ENCODE measurements around the gene YDJC. TPM values are rescaled to one million over a fixed set of nuclear protein-coding genes. Genes with fewer than 3 reads are reported as not detected.

Gene YDJC
- total and polyA plus RNA-seq, 2 of the 13 experiments (the other 11 are each of a cell fraction or from before 2014, with no cell fraction given) = 15.3 to 32.0 TPM

DNA sequence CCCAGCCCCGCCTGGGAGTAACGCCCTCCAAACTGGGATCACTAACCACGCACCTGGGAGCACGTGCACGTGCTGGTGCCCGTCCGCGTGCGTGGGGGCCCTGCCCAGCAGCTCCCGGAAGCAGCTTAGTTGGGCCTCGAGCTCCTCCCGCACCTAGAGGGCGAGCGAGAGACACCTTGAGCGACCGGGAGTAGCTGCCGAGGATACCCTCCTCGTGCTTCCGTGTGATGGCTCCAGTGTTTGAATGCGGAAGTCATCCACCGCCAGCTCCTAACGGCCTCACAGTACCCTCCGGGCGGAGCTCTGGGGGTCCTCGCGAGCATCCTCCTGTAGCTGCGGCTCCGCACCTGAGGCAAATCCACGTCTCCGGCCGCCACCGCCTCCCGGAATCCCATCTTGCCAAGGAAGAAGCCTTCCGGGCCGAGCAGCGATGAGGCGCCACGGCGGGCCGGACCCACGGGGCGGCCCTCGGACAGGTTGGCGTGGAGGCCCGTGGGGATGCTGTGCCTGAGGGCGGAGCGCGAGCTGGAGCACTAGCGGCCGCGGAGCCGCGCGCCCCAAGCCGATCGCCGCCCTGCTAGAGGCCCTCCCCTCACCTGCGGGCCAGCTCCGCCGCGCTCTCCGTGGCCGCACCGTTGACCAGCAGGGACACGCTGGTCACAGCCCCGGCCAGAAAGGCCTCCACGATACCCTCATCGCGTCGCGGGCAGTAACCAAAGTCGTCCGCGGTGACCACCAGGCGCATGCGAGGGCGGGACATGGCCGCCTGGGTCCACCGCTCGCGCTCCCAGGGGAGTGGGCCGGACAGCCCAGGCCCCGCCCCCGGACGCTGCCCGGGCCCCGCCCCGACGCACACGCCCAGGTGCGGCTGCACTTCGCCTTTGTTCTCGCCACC lies at the start of gene YDJC (continued):
- TF ChIP-seq ZMAT3 (CRISPR knock-in tag; conservative IDR thresholded peaks at IDR 0.05) (peak; percentile 57; the same call in 1 of the 2 replicates), CENPX (CRISPR knock-in tag; IDR thresholded peaks at IDR 0.05) (no peak), CHCHD3 (CRISPR knock-in tag; IDR thresholded peaks at IDR 0.05) (0 out of 2 replicates have a peak, but pooled peaks have one; percentile 64), ZC3H13 (CRISPR knock-in tag; IDR thresholded peaks at IDR 0.05) (peak; percentile 92), U2AF1 (optimal IDR thresholded peaks at IDR 0.05; ENCODE audit: low read depth, low read length) (peak; percentile 29), TBX2 (CRISPR knock-in tag; IDR thresholded peaks at IDR 0.05; ENCODE audit: borderline replicate concordance) (peak; percentile 85), SP4 (CRISPR knock-in tag; IDR thresholded peaks at IDR 0.05) (peak; percentile 81), SMAD9 (CRISPR knock-in tag; IDR thresholded peaks at IDR 0.05) (peak; percentile 92), PHF21A (CRISPR knock-in tag; IDR thresholded peaks at IDR 0.05) (0 out of 2 replicates have a peak, but pooled peaks have one; percentile 42), ZNF562 (CRISPR knock-in tag; IDR thresholded peaks at IDR 0.05; ENCODE audit: borderline replicate concordance) (peak; percentile 72; the same call in 1 of the 2 replicates), HOXA3 (CRISPR knock-in tag; IDR thresholded peaks at IDR 0.05) (peak; percentile 94), ZNF777 (CRISPR knock-in tag; IDR thresholded peaks at IDR 0.05) (peak; percentile 35), ZNF775 (CRISPR knock-in tag; IDR thresholded peaks at IDR 0.05; ENCODE audit: borderline replicate concordance) (0 out of 2 replicates have a peak, but pooled peaks have one; percentile 78), ZNF605 (CRISPR knock-in tag; IDR thresholded peaks at IDR 0.05) (peak; percentile 71; the same call in 1 of the 2 replicates), ZNF749 (CRISPR knock-in tag; IDR thresholded peaks at IDR 0.05; ENCODE audit: borderline replicate concordance) (no peak; the same call in 1 of the 2 replicates), BRCA1 (CRISPR knock-in tag; IDR thresholded peaks at IDR 0.05) (peak; percentile 64)
- TF ChIP-seq, protein P1, sequence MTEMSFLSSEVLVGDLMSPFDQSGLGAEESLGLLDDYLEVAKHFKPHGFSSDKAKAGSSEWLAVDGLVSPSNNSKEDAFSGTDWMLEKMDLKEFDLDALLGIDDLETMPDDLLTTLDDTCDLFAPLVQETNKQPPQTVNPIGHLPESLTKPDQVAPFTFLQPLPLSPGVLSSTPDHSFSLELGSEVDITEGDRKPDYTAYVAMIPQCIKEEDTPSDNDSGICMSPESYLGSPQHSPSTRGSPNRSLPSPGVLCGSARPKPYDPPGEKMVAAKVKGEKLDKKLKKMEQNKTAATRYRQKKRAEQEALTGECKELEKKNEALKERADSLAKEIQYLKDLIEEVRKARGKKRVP (CRISPR knock-in tag; IDR thresholded peaks at IDR 0.05) = 0 out of 4 replicates have a peak, but pooled peaks of 1 of the 2 experiments have one; percentile 14
- TF ChIP-seq, protein P2, sequence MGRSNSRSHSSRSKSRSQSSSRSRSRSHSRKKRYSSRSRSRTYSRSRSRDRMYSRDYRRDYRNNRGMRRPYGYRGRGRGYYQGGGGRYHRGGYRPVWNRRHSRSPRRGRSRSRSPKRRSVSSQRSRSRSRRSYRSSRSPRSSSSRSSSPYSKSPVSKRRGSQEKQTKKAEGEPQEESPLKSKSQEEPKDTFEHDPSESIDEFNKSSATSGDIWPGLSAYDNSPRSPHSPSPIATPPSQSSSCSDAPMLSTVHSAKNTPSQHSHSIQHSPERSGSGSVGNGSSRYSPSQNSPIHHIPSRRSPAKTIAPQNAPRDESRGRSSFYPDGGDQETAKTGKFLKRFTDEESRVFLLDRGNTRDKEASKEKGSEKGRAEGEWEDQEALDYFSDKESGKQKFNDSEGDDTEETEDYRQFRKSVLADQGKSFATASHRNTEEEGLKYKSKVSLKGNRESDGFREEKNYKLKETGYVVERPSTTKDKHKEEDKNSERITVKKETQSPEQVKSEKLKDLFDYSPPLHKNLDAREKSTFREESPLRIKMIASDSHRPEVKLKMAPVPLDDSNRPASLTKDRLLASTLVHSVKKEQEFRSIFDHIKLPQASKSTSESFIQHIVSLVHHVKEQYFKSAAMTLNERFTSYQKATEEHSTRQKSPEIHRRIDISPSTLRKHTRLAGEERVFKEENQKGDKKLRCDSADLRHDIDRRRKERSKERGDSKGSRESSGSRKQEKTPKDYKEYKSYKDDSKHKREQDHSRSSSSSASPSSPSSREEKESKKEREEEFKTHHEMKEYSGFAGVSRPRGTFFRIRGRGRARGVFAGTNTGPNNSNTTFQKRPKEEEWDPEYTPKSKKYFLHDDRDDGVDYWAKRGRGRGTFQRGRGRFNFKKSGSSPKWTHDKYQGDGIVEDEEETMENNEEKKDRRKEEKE (IDR thresholded peaks at IDR 0.05) = no peak
- TF ChIP-seq, protein P3, sequence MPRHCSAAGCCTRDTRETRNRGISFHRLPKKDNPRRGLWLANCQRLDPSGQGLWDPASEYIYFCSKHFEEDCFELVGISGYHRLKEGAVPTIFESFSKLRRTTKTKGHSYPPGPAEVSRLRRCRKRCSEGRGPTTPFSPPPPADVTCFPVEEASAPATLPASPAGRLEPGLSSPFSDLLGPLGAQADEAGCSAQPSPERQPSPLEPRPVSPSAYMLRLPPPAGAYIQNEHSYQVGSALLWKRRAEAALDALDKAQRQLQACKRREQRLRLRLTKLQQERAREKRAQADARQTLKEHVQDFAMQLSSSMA (CRISPR knock-in tag; IDR thresholded peaks at IDR 0.05) = peak; percentile 99
- TF ChIP-seq, protein P4, sequence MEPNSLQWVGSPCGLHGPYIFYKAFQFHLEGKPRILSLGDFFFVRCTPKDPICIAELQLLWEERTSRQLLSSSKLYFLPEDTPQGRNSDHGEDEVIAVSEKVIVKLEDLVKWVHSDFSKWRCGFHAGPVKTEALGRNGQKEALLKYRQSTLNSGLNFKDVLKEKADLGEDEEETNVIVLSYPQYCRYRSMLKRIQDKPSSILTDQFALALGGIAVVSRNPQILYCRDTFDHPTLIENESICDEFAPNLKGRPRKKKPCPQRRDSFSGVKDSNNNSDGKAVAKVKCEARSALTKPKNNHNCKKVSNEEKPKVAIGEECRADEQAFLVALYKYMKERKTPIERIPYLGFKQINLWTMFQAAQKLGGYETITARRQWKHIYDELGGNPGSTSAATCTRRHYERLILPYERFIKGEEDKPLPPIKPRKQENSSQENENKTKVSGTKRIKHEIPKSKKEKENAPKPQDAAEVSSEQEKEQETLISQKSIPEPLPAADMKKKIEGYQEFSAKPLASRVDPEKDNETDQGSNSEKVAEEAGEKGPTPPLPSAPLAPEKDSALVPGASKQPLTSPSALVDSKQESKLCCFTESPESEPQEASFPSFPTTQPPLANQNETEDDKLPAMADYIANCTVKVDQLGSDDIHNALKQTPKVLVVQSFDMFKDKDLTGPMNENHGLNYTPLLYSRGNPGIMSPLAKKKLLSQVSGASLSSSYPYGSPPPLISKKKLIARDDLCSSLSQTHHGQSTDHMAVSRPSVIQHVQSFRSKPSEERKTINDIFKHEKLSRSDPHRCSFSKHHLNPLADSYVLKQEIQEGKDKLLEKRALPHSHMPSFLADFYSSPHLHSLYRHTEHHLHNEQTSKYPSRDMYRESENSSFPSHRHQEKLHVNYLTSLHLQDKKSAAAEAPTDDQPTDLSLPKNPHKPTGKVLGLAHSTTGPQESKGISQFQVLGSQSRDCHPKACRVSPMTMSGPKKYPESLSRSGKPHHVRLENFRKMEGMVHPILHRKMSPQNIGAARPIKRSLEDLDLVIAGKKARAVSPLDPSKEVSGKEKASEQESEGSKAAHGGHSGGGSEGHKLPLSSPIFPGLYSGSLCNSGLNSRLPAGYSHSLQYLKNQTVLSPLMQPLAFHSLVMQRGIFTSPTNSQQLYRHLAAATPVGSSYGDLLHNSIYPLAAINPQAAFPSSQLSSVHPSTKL (CRISPR knock-in tag; IDR thresholded peaks at IDR 0.05) = peak; percentile 54; the same call in 1 of the 2 replicates
